GM21619 (cell line): ENCODE data around the gene KIAA1586.
"Not testable (repeated sequence)": the region's sequence is repeated elsewhere in the genome, so short reads cannot be mapped to it uniquely, and the experiment has no call there.

Source experiments
- ATAC-seq: cut with Tn5 transposase; IDR thresholded peaks from one replicate; pipeline ENCODE4 v1.9.1; 2021; ENCODE audit not compliant: unreplicated experiment

The KIAA1586 gene

GRCh38 chr6:57046332-57047256 lies at the start of gene KIAA1586:
Gene KIAA1586, plus strand, starts transcription at chr6:57046693. Its CDS starts 63 bp downstream, at chr6:57046756.
- peak; percentile 98 for ATAC-seq

- no peak for ATAC-seq
These were observed 47.4 kb upstream of the KIAA1586 start for GRCh38 chr6:56999049-56999448.

GRCh38 chr6:56999748-57000147 lies 46.7 kb upstream of the KIAA1586 start:
- ATAC-seq = not testable (repeated sequence)

GRCh38 chr6:57002197-57002596 lies 44.3 kb upstream of the KIAA1586 start:
- ATAC-seq = no peak

GRCh38 chr6:57004292-57004691 lies 42.2 kb upstream of the KIAA1586 start:
- ATAC-seq = no peak

- no peak for ATAC-seq
These were observed 40.4 kb upstream of the KIAA1586 start for GRCh38 chr6:57006101-57006500.

- not testable (repeated sequence) for ATAC-seq
These were observed 38.4 kb upstream of the KIAA1586 start for GRCh38 chr6:57008069-57008468.

- ATAC-seq = no peak
These were observed 33.0 kb upstream of the KIAA1586 start for GRCh38 chr6:57013521-57013926.

GRCh38 chr6:57017069-57017468 lies 29.4 kb upstream of the KIAA1586 start:
- ATAC-seq = no peak

- ATAC-seq = no peak
These were observed 28.7 kb upstream of the KIAA1586 start for GRCh38 chr6:57017841-57018240.

- ATAC-seq = no peak
These were observed 27.1 kb upstream of the KIAA1586 start for GRCh38 chr6:57019434-57019833.

- peak; percentile 83 for ATAC-seq
These were observed 25.3 kb upstream of the KIAA1586 start for GRCh38 chr6:57021086-57021720.

GRCh38 chr6:57024321-57024720 lies 22.2 kb upstream of the KIAA1586 start:
- no peak for ATAC-seq

GRCh38 chr6:57024775-57025174 lies 21.7 kb upstream of the KIAA1586 start:
- ATAC-seq = no peak

GRCh38 chr6:57026001-57026400 lies 20.5 kb upstream of the KIAA1586 start:
- no peak for ATAC-seq

GRCh38 chr6:57027301-57027700 lies 19.2 kb upstream of the KIAA1586 start:
- no peak for ATAC-seq

GRCh38 chr6:57029213-57029612 lies 17.3 kb upstream of the KIAA1586 start:
- no peak for ATAC-seq

- ATAC-seq = no peak
These were observed 13.3 kb upstream of the KIAA1586 start for GRCh38 chr6:57033228-57033627.

- no peak for ATAC-seq
These were observed 10.9 kb upstream of the KIAA1586 start for GRCh38 chr6:57035549-57035948.

- ATAC-seq = no peak
These were observed 7.6 kb upstream of the KIAA1586 start for GRCh38 chr6:57038906-57039305.

- ATAC-seq = no peak
These were observed 6.5 kb upstream of the KIAA1586 start for GRCh38 chr6:57040011-57040410.

GRCh38 chr6:57044061-57044460 lies 2.4 kb upstream of the KIAA1586 start:
- ATAC-seq = not testable (repeated sequence)
